HG02759 (cell line): ENCODE results near the gene SCLY.
"Not testable (repeated sequence)": the region's sequence is repeated elsewhere in the genome, so short reads cannot be mapped to it uniquely, and the experiment has no call there.

Source experiments
- ATAC-seq: cut with Tn5 transposase; IDR thresholded peaks from one replicate; pipeline ENCODE4 v1.9.1; 2021; ENCODE audit warnings: mild to moderate bottlenecking, moderate library complexity; ENCODE audit not compliant: unreplicated experiment

Gene SCLY

DNA sequence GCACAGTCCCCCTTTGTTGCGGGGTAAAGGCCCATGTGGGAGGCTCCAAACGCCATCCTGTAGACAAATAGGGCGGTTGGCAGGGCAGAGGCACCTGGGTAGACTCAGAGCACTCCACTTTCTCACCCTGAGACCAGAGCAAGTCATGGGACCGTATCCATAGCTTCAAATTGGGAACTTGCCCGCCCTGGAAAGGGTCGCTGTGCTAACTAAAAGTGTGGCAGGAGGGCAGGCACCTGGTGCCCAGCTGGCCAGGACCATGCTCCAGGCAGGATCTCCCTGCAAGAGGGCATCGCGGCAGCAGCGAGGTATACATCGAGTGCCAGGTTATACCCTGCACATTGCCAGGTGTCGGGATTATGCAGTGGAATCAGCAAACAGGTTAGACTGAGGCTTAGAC, 20.8 kb upstream of the SCLY start:
- ATAC-seq, result no peak

DNA sequence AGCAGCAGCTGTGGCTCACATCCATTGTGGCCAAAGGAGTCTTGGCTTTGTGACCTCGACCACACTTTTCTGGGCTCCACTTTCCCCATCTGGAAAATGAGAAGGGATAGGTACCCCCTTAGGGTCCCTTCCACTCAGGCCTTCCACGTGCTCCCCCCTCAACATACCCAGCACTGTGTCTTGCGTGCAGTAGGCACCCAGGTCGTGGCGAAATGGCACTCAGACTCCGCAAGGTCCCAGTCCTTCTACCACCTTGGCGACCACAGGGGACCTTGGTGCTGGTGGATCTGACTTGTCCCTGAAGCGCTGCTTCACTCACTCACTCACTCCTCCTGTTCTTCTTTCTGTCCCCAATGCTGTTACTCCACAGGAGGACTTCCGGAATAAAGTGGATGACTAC, 19.9 kb upstream of the SCLY start:
- no peak for ATAC-seq

DNA sequence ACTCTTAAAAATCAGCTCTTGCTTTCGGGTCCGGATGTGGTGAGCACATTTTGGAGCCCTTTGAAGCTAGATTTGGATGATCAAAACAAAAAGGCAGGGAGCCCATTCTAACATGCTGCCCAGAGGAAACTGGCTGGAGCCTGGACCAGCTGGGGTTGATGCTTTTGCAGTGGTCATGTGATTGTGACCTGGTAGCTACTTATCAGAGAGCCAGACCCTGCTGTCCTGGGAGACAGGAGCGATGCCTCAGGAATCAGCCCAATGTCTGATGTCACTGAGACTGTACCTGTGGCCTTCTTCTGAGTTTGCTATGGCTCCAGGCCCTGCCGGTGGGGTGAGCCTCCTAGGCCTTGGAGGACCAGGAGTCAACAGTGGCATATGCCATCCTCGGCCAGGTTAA, 18.7 kb upstream of the SCLY start:
- ATAC-seq, result no peak

DNA sequence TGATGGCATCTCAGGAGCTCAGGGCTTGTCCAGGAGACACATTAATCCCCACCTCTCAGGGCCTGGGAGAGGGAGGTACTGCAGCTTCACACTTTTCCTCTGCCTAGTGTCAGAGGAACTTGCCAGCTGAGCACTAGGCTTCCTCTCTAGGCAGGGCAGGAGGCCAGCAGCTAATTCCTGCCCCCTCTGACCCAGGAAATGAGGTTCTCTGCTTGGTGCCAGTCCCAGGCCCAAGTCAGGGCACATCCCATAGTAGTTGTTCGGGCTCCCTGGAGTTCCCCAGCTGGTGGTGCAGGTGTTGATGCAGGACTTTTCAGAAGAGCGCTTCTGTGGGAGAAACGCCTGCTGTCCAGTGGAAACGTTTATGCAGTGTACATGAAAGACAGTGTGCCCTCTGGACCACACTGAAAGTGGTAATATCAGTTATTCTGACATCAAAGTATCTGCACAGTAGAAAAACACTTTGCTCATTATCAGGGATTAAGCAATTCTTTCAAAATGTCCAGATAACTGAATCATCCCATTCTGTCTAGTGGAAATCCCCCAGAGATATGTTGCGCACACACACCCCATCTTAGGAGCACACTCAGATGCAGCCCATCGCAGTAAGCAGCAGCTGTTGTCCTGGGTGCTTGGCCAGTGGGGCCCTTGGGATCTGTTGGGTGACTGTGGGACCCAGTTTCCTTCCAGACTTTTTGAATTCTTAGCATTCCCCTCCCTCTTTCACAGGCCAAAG, 17.8 kb upstream of the SCLY start:
- ATAC-seq, result no peak

DNA sequence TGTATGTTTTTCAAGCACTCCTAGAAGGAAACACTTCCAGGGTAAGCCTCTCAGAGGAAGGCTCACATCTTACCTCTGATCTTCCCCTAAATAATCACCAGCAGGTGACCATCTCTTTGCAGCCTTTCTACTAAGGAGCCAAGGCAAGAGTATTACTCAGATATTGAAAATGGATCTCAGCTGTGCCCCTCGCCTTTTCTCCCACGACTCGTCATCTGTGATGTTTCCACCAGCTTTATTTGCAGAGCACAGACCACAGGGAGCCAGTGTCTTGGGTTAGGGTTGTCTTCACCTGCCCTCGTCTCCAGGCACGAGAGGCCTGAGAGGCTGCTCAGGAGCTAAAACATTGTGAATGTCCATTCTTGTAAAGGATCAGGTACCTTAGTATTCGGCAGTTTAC, 16.9 kb upstream of the SCLY start:
- ATAC-seq, result no peak

DNA sequence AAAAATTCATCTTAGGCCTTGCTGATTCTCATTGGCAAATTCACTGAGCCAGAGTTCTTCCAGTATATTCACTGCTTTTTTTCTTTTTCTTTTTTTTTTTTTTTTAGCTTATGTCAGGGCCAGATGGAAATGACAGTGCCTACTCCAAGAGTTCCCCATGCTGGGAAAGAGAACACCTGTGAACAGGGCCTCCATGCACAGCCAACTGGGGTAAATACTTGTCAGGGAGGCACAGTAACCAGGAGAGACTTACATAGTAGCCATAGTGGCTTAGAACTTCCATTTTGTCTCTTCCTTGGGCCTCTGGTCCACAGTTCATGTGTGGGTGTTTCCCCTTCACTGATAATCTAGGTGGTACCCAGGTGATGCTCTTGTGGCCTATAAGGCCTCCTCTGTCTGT, 15.2 kb upstream of the SCLY start:
- no peak for ATAC-seq

DNA sequence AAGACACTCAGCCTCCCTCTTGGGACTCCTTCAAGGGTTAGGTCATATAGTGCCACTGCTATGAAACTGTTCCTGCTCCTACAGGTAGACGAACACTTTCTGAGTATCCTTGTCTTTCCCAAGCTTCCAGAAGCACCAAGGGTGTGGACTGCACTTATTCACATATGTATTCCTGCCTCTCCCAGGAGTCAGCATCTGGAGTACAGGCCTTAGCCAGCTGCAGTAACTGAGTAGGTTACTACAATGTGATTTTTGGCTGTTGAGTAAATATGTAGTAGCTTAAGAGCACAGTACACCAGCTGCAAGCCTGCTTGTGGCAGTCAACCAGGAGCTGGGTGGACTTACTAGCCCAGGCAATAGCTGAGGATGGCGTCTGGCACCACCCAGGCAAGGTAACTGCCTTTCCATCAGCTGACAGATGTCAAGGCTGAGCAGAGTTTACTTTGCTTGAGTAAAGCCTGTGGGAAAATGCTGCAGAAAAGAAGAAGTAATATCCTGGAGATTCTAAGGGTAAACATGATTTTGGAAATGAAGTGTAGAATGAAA, 14.0 kb upstream of the SCLY start:
- ATAC-seq, result no peak

DNA sequence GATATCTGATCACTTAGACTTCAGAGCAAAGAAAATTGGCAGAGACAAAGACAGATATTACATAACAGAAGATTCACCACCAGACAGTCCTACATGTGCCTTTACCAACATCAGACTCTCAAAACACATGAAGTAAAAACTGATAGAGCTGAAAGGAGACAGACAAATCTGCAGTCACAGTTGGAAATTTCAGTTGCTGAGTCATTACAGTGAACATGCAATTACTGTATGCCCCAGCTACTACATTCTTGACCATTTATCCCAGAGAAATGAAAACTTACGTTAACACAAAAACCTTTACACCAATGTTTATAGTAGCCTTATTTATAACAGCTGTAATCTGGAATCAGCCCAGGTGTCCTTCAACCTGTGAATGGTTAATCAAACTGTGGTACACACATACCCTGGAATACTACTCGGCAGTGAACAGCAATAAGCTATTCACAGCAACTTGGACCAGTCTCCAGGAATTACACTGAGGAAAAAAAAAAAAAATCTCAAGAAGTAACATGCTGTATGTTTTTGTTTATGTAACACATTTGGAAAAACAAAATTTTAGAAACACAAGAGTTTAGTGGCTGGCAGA, 7.5 kb upstream of the SCLY start:
- ATAC-seq, result no peak

DNA sequence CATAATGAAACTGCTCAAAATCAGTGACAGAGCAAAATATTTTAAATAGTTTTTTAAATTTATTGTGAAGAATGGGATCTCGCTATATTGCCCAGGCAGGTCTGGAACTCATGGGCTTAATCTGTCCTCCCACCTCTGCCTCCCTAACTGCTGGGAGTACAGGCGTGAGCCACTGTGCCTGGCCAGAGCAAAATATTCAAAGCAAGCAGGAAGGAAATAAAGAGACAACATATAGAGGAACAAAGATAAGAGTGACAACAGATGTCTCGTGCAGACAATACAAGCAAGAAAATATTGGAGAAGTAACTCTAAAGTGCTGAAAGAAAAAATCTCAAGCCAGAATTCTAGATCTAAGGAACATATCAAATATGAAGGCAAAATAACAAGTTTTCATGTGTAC, 5.0 kb upstream of the SCLY start:
- no peak for ATAC-seq

DNA sequence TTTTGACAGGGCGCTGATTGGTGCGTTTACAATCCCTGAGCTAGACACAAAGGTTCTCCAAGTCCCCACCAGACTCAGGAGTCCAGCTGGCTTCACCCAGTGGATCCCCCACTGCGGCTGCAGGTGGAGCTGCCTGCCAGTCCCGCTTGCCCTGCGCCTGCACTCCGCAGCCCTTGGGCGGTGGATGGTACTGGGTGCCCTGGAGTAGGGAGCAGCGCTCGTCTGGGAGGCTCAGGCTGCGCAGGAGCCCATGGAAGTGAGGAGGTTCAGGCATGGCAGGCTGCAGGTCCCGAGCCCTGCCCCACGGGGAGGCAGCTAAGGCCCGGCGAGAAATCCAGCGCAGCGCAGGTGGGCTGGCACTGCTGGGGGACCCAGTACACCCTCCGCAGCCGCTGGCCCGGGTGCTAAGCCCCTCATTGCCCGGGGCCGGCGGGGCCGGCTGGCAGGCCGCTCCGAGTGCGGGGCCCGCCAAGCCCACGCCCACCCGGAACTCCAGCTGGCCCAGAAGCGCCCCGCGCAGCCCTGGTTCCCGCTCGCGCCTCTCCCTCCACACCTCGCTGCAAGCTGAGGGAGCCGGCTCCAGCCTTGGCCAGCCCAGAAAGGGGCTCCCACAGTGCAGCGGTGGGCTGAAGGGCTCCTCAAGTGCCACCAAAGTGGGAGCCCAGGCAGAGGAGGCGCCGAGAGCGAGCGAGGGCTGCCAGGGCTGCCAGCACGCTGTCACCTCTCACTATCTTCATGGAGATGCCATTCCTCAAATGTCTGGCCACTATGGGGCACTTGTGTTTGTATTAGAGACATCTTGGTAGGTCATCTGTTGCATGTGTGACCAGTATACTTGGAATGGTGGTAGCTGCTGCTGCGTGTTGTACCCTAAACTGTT, 2.9 kb upstream of the SCLY start:
- not testable (repeated sequence) for ATAC-seq

DNA sequence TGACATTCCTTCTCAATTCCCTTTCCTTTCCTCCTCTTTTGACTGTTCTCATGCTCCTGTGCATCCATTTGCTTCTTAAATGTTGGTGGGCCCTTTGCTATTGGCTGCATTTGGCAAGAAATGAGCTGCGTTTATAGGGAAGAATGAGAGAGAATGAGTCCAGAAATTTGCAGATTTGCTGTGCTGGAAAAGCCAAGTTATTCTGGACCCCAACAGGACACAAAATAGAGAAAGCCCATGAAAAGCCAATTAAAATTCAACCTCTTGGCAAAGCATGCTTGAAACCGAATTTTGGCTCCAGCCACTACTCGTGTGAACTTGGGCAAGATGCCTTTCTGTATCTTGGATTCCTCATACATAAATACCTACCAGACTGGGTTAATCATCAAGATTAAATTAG, 1.3 kb upstream of the SCLY start:
- no peak for ATAC-seq

DNA sequence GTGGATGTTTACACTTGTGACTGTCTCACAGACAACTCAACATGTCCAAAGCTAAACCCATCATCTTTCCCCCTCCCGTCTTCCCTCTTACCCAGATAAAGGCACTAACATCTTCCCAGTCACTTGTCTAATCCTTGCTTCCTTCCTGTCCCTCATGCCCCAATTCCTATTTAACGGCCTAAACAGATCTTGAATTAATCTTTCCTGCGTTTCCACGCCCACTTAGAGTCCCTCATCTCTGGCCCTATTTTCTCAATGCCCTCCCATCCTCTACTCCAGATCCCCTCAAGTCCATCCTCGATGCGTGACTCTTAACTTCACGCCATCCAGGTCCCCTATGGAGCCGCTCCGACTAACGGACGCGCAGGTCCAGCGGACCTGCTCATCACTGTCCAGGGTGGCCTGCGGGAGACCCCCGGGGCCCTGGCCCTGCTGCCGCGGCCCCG, 682 bp upstream of the SCLY start:
- ATAC-seq, result no peak

DNA sequence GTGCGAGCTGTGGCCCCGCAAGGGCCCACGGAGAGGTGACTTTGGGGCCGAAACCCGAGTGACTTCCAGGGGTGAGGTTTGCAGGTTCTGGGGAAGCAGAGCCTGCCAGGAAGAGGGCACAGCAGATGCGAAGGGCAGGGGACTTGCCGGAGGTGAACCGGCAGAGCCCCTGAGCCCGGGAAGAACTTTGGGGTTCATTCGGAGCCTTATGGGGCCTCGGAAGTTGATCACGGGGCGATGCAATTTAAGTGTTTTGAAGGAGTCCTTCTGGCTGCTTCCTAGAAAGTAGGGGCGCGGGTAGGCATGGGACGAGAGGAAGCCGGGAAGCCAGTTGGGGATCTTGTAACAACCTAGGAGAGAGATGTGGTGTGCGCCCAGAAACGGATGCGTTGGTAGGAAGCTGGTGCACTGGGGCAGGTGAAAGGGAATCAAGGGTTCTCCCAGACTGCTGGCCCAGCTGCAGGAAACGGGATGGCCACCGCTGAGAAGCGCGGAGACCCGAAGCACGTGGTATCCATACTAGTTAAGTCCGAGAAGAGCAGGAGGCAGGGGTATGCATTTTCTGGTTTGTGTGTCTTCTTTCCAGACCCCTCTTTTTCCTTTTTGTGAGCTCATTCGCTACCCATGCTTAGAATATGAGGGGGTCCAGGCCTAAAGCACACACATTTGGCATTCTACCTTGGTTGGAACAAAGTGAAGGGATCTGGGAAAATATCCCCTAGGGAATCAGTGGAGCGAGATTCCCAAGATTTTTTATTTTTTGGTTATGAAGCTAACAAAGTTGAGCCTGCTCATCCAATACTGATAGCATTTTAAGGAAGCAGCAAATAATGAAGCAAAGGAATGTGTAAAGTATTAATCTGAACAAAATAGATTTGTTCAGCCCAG, 758 bp downstream of the SCLY start:
- ATAC-seq, result peak; percentile 10

DNA sequence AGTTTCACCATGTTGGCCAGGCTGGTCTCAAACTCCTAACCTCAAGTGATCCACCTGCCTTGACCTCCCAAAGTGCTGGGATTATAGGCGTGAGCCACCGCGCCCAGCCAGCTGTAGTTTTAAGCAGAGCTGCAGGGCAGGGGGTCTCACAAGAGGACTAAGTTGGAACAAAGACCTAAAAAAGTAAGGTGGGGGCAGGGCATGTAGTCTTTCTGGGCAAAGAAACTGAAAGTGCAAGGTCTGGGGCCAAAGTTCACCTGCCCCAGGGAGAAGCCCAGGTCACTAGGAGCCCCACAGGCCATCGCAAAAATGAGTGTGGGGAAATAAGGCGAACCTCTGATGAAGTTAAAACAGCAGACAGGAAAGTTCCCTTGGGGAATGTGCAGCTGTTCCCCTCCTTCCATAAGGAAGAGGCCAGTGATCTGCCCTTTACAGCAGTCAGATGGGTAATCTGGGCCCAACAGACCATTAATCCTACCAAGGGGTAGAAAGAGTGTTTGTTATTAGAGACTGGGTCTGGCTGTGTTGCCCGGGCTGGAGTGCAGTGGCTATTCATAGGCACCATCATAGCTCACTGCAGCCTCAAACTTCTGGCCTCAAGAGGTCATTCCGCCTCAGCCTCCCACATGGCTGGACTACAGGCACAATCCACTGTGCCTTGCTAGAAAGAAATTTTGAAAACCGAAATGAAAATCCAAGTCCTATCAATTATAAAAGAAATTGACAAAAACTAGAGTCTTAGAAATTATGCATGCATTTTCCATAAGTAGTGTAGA, 2.8 kb downstream of the SCLY start:
- no peak for ATAC-seq

DNA sequence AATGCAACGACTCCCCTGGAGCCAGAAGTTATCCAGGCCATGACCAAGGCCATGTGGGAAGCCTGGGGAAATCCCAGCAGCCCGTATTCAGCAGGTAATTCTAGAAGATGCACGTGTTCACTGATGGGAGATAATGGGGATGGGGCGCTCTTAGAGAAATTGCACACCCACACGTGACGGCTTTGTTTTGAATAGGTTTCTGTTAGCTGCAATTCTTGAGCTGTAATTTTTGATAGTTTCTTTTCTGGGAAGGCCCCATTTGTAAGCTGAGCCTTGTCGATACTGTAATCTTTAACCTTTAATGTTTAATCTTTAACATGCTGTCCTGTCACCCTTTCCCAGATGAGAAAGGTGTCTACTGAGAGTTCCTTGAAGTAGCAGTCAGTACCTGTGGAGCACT, 3.6 kb downstream of the SCLY start:
- ATAC-seq, result no peak

DNA sequence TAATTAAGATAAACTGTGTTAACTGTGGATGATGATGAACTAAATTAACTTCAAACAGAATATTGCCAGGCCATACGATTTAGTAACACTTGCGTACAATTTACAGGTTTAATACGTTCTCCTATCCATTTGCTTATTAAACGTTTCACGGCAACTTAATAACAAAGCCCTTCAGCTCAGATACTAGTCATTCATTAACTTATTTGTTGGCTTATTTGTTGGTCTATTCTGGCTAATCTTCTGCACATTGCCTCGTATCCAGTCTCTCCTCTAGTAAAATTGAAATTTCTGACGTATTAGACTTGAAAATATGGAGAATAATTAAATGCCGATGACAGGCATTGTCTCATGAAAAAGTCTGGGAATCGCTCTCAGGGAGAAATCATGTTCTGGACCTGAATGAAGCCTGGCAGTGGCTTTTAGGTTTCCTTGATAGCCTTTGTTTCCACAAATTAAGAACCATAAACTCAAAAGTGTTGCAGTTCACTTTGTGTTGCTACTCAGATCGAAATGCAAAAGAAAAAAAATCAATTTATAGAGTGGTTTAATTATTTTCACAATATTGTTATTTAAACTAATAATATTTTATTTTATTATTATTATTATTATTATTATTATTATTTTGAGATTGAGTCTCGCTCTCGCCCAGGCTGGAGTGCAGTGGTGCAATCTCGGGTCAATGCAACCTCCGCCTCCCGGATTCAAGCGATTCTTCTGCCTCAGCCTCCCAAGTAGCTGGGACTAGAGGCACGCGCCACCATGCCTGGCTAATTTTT, 4.5 kb downstream of the SCLY start:
- ATAC-seq, result no peak

DNA sequence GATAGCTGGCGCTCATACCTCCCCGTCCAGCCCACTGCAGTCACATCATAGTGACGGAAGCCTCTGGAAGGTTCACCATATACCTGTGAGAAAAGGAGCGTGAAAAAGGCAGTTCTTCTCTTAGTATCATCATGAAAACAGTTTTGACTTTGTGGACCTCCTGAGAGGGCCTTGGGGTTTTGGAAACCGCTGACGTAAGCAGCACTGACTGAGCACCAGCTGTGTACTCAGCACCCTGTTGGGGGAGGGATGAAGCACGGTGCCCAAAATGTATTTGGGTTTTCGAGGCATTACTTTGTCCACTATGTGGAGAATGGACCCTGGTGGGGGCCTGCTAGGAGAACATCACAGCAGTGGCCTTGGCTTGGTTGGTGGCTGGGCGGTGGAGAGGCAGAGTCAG, 5.4 kb downstream of the SCLY start:
- no peak for ATAC-seq

DNA sequence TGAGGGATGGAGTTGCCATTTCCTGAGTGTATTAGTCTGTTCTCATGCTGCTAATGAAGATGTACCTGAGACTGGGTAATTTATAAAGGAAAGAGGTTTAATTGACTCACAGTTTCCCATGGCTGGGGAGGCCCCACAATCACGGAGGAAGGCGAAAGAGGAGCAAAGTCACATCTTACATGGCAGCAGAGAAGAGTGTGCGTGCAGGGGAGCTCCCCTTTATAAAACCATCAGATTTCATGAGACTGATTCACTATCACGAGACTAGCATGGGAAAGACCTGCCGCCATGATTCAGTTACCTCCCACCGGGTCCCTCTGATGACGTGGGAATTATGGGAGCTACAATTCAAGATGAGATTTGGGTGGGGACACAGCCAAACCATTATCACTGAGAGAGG, 5.9 kb downstream of the SCLY start:
- ATAC-seq, result not testable (repeated sequence)

DNA sequence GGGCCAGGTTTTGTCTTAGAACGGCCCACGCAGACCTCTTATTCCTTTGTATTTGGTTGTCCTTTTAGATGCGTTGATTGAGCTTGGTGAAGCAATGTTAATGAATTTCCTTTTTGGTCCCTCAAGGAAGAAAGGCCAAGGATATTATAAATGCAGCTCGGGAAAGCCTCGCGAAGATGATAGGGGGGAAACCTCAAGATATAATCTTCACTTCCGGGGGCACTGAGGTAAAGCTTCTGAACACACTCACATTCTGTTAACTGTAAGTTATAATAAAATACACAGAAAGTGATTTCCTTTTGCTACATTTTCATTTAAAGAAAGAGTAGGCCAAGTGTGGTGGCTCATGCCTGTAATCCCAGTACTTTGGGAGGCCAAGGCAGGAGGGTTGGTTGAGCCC, 7.1 kb downstream of the SCLY start:
- no peak for ATAC-seq
